Hindlimb muscle (tissue), 1 donor: ENCODE measurements around the gene TFR2. TPM values are rescaled to one million over a fixed set of nuclear protein-coding genes. Genes with fewer than 3 reads are reported as not detected.

ENCODE experiments used
- DNase-seq: peaks from one replicate; pipeline ENCODE4 v3.0.0-alpha.2; 2013
- polyA plus RNA-seq: library from polyadenylated mRNA; unstranded; fragments of 120-200 nt; gene quantifications from one replicate; pipeline ENCODE4 v1.2.1, GENCODE V29; 2013; ENCODE audit not compliant: insufficient read length

TFR2 gene
- 1.3 TPM for polyA plus RNA-seq

- DNase-seq: no peak
Observed at GRCh38 chr7:100641463-100641859, at the start of gene TFR2. TFR2 (minus strand) TSS chr7:100641552; CDS start chr7:100641509, 43 bp downstream.

GRCh38 chr7:100689230-100690135 lies 48.1 kb upstream of the TFR2 start:
- no peak for DNase-seq

- DNase-seq: no peak
Observed at GRCh38 chr7:100688326-100688860, 47.0 kb upstream of the TFR2 start.

- DNase-seq: no peak
Observed at GRCh38 chr7:100687751-100688300, 46.5 kb upstream of the TFR2 start.

- DNase-seq: no peak
Observed at GRCh38 chr7:100687261-100687660, 45.9 kb upstream of the TFR2 start.

- no peak for DNase-seq
Observed at GRCh38 chr7:100686822-100687211, 45.5 kb upstream of the TFR2 start.

- DNase-seq: no peak
Observed at GRCh38 chr7:100686201-100686821, 45.0 kb upstream of the TFR2 start.

GRCh38 chr7:100685631-100686145 lies 44.3 kb upstream of the TFR2 start:
- no peak for DNase-seq

- DNase-seq: no peak
Observed at GRCh38 chr7:100685049-100685605, 43.8 kb upstream of the TFR2 start.

- no peak for DNase-seq
Observed at GRCh38 chr7:100684534-100685042, 43.2 kb upstream of the TFR2 start.

GRCh38 chr7:100683659-100684533 lies 42.5 kb upstream of the TFR2 start:
- no peak for DNase-seq

GRCh38 chr7:100682991-100683658 lies 41.8 kb upstream of the TFR2 start:
- DNase-seq: no peak

- no peak for DNase-seq
Observed at GRCh38 chr7:100682228-100682741, 40.9 kb upstream of the TFR2 start.

GRCh38 chr7:100681491-100682227 lies 40.3 kb upstream of the TFR2 start:
- no peak for DNase-seq

- DNase-seq: no peak
Observed at GRCh38 chr7:100680576-100681271, 39.4 kb upstream of the TFR2 start.

- no peak for DNase-seq
Observed at GRCh38 chr7:100679927-100680575, 38.7 kb upstream of the TFR2 start.

GRCh38 chr7:100679129-100679926 lies 38.0 kb upstream of the TFR2 start:
- no peak for DNase-seq
